Astrocyte of the spinal cord (primary cell): ENCODE measurements around the gene KRT9.

Experiments
- DNase-seq: peaks from one replicate; pipeline ENCODE4 v3.0.0; 2011; ENCODE audit warnings: low read depth, low spot score
- H3K4me3 ChIP-seq: 2 replicates; pipeline ENCODE4 v1.5.1; 2011; ENCODE audit warnings: low read depth, mild to moderate bottlenecking, low read length, moderate library complexity
- in situ Hi-C: cut with HindIII; loops from 2 replicates; pipeline ENCODE4 v1.10.0; 2017; ENCODE audit warnings: low sequenced_read_pairs
- TF ChIP-seq, protein P1 (sequence below): IDR thresholded peaks from 2 replicates; pipeline ENCODE4 v1.5.1; 2012; ENCODE audit warnings: low read depth, mild to moderate bottlenecking, low read length, inconsistent platforms

The KRT9 gene

DNA sequence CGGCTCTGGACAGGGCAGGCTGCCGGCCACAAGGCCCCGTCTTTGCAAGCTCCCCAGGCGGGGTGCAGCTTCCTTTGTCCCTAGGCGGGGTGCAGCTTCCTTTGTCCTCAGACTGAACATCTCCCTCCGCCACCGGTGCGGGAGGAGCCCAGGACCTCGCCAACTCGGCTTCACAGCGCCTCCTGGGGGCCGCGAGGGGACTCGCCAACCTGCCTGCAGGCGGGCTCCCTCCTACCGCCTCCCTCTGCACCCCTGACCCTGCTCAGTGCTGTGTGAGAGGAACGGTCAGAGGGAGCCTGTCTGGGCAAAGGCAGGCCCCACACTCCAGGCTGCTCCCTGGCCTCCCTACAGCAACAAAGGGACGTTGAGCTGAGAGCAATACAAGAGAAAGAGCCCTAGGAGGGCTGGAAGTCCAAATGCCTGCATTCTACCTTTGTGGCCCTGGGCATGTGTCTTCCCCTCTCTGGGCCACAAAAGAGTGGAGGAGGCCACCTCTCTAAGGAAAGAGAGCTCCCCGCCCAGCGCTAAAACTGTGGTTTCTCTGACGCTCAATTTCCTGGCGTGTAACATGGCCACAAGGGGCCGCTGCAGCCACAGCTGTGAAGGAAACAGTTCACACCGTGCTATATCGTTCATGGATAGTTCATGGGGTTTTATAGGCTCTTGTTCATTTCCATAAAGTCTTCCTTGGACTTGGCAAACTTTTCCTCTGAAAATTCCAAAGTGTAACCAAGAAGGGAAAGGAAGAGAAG lies 22.8 kb downstream of the KRT9 start:
- peak; percentile 92 for DNase-seq
- TF ChIP-seq, protein P1, sequence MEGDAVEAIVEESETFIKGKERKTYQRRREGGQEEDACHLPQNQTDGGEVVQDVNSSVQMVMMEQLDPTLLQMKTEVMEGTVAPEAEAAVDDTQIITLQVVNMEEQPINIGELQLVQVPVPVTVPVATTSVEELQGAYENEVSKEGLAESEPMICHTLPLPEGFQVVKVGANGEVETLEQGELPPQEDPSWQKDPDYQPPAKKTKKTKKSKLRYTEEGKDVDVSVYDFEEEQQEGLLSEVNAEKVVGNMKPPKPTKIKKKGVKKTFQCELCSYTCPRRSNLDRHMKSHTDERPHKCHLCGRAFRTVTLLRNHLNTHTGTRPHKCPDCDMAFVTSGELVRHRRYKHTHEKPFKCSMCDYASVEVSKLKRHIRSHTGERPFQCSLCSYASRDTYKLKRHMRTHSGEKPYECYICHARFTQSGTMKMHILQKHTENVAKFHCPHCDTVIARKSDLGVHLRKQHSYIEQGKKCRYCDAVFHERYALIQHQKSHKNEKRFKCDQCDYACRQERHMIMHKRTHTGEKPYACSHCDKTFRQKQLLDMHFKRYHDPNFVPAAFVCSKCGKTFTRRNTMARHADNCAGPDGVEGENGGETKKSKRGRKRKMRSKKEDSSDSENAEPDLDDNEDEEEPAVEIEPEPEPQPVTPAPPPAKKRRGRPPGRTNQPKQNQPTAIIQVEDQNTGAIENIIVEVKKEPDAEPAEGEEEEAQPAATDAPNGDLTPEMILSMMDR = peak; percentile 94
- no peak overlapping the region for H3K4me3 ChIP-seq
- in situ Hi-C loops = no loop called here

DNA sequence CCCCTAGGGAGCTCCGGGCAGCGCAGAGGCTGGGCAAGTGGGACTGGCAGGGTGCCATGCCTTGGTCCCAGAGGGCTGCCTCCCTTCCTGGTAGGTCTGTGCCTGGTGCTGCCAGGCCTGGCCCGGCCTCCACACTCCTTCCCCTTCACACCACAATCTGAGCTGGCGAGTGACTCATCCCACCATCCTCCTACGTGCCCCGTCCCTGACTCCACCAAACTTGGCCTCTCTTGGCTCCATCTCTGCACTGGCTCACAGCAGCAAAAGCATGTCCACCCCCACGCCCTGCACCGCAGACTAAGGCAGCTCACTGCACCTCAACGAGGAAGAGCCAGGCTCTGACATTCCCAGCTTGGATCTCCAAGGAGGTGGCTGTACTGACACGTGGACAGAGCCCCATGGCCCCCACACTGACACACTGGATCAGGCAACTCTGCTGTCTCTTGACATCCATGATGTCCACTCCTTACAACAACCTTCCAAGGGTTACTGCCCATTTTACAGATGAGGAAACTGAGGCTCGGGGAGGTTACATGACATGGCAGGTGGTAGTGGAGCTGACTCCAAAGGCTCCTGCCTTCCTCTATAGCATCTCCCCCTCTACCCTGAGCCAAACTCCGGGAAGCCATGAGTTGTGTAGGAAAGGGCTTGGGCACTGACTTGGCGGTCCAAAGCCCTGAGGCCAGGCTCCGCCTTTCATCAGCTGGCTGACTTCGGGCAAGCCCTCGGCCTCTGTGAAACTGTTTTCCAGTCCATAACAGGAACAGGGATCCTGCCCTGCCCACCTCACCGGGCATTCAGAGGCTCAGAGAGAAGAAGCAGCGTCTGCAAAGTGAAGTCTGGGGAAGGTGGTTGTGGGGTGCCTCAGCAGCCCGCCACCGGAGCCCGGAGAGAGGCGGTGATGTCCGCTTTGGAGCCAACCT lies 23.7 kb downstream of the KRT9 start:
- TF ChIP-seq, protein P1 = no peak
- in situ Hi-C loops = no loop called here
- H3K4me3 ChIP-seq = no peak overlapping the region
- peak; percentile 96 for DNase-seq

DNA sequence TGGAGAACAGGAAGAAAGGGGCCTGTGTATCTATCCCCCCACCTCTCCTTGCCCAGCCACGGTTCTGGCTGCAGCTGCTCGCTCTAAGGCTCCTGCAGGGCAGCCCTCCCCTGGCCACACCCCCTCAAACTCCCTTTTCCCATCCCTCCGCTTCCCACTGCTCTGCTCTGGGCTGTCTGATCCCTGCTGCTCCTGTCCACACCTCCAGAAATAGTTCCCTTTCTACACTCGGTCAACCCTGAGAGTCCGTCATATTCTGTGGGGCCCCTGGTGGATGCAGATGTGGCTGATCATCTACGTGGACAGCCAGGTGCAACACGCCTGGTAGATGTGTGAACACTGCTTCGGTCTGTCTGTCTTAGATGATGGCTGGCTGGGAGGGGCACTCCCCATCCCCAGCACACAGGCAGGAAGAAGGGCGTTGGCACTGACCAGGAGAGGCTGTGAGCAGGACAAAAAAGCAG lies 24.4 kb downstream of the KRT9 start:
- TF ChIP-seq, protein P1 = no peak
- no peak overlapping the region for H3K4me3 ChIP-seq
- in situ Hi-C loops = no loop called here
- DNase-seq = no peak

DNA sequence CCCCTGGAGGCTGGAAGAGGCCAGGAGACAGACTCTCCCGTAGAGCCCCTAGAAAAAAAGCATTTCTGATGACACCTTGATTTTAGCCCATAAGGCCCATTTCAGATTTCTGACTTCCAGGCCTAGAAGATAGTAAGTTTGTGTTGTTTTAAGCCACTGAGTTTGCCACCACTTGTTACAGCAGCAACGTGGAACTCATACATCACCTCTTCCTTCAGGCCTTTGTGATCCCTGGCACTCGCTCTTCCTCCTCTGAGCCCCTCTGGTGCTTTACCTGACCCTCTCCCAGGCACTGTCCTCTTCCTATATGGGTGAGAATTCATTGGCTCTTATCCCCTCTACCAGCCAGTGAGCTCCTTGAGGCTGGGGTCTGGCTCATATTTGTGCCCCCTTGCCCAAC lies 25.0 kb downstream of the KRT9 start:
- in situ Hi-C loops = no loop called here
- H3K4me3 ChIP-seq = no peak overlapping the region
- TF ChIP-seq, protein P1 = no peak
- no peak for DNase-seq

DNA sequence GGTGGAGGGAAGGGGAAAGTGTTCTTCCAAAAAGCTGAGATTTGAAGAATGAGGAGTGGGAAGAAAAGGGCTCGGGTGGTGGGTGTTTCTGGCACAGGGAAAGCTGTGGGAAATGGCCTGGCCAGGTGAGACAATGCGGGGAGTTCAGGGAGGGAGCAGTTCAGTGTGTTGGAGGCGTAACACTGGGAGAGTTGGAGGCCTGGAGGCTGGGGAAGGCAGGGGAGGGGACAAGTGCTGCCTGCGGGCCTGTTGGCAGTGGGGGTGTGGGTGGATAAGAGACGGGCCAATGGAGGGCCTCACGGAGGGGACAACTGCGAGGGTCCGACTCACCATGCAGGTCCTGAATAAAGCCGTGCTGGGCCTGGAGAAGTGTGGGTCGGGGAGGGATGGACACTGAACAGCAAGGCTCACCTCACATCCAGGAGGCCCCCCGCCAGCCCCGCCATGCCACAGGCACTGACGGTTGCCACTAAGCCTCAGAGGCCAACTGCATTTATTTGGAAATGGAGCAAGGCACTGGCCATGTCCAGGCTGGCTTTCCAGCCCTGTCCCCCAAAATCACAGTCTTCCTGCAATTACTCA lies 25.9 kb downstream of the KRT9 start:
- TF ChIP-seq, protein P1 = no peak

DNA sequence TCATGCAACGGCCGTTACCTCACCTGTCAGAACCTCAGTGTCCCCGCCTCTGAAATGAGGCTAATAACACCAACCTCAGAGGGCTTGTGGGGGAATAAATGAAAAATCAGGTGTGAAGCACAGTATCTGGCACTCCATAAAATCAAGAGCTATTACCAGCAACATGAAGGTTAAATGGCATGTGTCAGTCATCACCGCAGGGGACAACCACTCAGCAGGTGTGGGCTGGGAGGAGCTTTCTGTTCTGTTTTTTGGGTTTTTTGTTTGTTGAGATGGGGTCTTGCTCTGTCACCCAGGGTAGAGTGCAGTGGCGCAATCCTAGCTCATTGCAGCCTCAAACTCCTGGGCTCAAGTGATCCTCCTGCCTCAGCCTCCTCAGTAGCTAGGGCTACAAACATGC lies 26.9 kb downstream of the KRT9 start:
- no peak overlapping the region for H3K4me3 ChIP-seq
- no peak for DNase-seq
- in situ Hi-C loops = no loop called here
- TF ChIP-seq, protein P1 = no peak

More for the DNA sequence above, 25.9 kb downstream of the KRT9 start:
- no peak overlapping the region for H3K4me3 ChIP-seq
- in situ Hi-C loops = no loop called here
- no peak for DNase-seq
